Measurements from ENCODE around the gene GNPAT.

GNPAT gene

DNA sequence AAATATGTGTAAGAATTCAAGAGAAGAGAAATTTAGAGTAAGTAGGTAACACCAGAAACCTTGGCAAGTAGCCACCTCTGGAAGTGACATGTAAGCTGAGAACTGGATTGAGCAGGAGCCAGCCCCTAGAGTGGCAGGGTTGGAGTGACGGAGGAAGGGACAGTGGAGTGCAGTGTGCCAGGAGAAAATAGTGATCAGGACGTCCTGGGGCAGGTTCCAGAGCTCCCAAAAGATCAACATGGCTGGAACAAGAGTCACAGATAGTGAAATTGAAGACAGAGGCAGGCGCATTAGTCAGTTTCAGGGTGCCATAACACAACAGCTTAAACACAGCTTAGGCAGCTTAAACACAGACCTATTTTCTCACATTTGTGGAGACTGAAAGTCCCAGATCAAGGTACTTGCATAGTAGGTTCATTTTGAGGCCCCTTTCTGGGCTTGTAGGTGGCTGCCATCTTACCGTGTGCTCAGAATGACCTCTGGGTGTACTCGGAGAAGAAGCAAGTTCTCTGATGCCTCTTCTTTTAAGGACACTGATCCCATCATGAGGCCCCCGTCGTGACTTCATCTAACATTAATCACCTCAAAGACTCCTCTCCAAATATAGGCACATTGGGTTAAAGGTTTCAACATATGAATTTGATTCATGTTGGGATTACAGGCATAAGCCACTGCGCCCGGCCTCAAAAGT is 37.2 kb downstream of the GNPAT start (continued):
- TF ChIP-seq, protein P1, sequence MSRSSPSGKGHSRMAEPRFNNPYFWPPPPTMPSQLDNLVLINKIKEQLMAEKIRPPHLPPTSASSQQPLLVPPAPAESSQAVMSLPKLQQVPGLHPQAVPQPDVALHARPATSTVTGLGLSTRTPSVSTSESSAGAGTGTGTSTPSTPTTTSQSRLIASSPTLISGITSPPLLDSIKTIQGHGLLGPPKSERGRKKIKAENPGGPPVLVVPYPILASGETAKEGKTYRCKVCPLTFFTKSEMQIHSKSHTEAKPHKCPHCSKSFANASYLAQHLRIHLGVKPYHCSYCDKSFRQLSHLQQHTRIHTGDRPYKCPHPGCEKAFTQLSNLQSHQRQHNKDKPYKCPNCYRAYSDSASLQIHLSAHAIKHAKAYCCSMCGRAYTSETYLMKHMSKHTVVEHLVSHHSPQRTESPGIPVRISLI (tag by site-specific recombination; IDR thresholded peaks at IDR 0.05) = no peak
- TF ChIP-seq WT1 (tag by site-specific recombination; IDR thresholded peaks at IDR 0.05) (no peak), ZNF629 (tag by site-specific recombination; IDR thresholded peaks at IDR 0.05) (no peak), ZNF501 (tag by site-specific recombination; IDR thresholded peaks at IDR 0.05) (peak; percentile 64), ZNF830 (tag by site-specific recombination; IDR thresholded peaks at IDR 0.05; ENCODE audit: low read depth) (no peak), ZFP3 (tag by site-specific recombination; IDR thresholded peaks at IDR 0.05; ENCODE audit: low read depth) (no peak), HOXA7 (CRISPR knock-in tag; IDR thresholded peaks at IDR 0.05; ENCODE audit: borderline replicate concordance) (no peak), PRDM1 (tag by site-specific recombination; IDR thresholded peaks at IDR 0.05) (0 out of 2 replicates have a peak, but pooled peaks have one; percentile 29), ZNF596 (tag by site-specific recombination; IDR thresholded peaks at IDR 0.05) (no peak), ZNF2 (tag by site-specific recombination; IDR thresholded peaks at IDR 0.05) (peak; percentile 15; the same call in 1 of the 2 replicates), ZNF791 (tag by site-specific recombination; IDR thresholded peaks at IDR 0.05) (no peak), ZNF155 (tag by site-specific recombination; IDR thresholded peaks at IDR 0.05) (no peak), ZNF600 (tag by site-specific recombination; IDR thresholded peaks at IDR 0.05) (peak; percentile 87), ZNF561 (tag by site-specific recombination; IDR thresholded peaks at IDR 0.05; ENCODE audit: borderline replicate concordance) (peak; percentile 5; the same call in 1 of the 2 replicates), ZNF114 (tag by site-specific recombination; IDR thresholded peaks at IDR 0.05) (no peak), ZBTB17 (tag by site-specific recombination; IDR thresholded peaks at IDR 0.05) (peak; percentile 80), MEIS1 (CRISPR knock-in tag; IDR thresholded peaks at IDR 0.05; ENCODE audit: borderline replicate concordance) (no peak), ZNF175 (tag by site-specific recombination; IDR thresholded peaks at IDR 0.05) (no peak)
- TF ChIP-seq, protein P2, sequence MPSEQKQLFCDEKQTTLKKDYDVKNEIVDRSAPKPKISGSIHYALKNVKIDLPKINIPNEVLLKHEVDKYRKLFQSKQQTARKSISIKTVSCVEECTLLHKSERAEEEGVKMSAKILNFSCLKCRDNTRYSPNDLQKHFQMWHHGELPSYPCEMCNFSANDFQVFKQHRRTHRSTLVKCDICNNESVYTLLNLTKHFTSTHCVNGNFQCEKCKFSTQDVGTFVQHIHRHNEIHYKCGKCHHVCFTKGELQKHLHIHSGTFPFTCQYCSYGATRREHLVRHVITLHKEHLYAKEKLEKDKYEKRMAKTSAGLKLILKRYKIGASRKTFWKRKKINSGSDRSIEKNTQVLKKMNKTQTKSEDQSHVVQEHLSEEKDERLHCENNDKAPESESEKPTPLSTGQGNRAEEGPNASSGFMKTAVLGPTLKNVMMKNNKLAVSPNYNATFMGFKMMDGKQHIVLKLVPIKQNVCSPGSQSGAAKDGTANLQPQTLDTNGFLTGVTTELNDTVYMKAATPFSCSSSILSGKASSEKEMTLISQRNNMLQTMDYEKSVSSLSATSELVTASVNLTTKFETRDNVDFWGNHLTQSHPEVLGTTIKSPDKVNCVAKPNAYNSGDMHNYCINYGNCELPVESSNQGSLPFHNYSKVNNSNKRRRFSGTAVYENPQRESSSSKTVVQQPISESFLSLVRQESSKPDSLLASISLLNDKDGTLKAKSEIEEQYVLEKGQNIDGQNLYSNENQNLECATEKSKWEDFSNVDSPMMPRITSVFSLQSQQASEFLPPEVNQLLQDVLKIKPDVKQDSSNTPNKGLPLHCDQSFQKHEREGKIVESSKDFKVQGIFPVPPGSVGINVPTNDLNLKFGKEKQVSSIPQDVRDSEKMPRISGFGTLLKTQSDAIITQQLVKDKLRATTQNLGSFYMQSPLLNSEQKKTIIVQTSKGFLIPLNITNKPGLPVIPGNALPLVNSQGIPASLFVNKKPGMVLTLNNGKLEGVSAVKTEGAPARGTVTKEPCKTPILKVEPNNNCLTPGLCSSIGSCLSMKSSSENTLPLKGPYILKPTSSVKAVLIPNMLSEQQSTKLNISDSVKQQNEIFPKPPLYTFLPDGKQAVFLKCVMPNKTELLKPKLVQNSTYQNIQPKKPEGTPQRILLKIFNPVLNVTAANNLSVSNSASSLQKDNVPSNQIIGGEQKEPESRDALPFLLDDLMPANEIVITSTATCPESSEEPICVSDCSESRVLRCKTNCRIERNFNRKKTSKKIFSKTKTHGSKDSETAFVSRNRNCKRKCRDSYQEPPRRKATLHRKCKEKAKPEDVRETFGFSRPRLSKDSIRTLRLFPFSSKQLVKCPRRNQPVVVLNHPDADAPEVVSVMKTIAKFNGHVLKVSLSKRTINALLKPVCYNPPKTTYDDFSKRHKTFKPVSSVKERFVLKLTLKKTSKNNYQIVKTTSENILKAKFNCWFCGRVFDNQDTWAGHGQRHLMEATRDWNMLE (tag by site-specific recombination; conservative IDR thresholded peaks at IDR 0.05; ENCODE audit: low read depth) = no peak
- TF ChIP-seq, protein P3, sequence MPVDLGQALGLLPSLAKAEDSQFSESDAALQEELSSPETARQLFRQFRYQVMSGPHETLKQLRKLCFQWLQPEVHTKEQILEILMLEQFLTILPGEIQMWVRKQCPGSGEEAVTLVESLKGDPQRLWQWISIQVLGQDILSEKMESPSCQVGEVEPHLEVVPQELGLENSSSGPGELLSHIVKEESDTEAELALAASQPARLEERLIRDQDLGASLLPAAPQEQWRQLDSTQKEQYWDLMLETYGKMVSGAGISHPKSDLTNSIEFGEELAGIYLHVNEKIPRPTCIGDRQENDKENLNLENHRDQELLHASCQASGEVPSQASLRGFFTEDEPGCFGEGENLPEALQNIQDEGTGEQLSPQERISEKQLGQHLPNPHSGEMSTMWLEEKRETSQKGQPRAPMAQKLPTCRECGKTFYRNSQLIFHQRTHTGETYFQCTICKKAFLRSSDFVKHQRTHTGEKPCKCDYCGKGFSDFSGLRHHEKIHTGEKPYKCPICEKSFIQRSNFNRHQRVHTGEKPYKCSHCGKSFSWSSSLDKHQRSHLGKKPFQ (tag by site-specific recombination; IDR thresholded peaks at IDR 0.05) = no peak
- TF ChIP-seq, protein P4, sequence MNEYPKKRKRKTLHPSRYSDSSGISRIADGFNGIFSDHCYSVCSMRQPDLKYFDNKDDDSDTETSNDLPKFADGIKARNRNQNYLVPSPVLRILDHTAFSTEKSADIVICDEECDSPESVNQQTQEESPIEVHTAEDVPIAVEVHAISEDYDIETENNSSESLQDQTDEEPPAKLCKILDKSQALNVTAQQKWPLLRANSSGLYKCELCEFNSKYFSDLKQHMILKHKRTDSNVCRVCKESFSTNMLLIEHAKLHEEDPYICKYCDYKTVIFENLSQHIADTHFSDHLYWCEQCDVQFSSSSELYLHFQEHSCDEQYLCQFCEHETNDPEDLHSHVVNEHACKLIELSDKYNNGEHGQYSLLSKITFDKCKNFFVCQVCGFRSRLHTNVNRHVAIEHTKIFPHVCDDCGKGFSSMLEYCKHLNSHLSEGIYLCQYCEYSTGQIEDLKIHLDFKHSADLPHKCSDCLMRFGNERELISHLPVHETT (tag by site-specific recombination; IDR thresholded peaks at IDR 0.05) = no peak
- TF ChIP-seq, protein P5, sequence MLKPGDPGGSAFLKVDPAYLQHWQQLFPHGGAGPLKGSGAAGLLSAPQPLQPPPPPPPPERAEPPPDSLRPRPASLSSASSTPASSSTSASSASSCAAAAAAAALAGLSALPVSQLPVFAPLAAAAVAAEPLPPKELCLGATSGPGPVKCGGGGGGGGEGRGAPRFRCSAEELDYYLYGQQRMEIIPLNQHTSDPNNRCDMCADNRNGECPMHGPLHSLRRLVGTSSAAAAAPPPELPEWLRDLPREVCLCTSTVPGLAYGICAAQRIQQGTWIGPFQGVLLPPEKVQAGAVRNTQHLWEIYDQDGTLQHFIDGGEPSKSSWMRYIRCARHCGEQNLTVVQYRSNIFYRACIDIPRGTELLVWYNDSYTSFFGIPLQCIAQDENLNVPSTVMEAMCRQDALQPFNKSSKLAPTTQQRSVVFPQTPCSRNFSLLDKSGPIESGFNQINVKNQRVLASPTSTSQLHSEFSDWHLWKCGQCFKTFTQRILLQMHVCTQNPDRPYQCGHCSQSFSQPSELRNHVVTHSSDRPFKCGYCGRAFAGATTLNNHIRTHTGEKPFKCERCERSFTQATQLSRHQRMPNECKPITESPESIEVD (tag by site-specific recombination; IDR thresholded peaks at IDR 0.05) = no peak
- TF ChIP-seq, protein P6, sequence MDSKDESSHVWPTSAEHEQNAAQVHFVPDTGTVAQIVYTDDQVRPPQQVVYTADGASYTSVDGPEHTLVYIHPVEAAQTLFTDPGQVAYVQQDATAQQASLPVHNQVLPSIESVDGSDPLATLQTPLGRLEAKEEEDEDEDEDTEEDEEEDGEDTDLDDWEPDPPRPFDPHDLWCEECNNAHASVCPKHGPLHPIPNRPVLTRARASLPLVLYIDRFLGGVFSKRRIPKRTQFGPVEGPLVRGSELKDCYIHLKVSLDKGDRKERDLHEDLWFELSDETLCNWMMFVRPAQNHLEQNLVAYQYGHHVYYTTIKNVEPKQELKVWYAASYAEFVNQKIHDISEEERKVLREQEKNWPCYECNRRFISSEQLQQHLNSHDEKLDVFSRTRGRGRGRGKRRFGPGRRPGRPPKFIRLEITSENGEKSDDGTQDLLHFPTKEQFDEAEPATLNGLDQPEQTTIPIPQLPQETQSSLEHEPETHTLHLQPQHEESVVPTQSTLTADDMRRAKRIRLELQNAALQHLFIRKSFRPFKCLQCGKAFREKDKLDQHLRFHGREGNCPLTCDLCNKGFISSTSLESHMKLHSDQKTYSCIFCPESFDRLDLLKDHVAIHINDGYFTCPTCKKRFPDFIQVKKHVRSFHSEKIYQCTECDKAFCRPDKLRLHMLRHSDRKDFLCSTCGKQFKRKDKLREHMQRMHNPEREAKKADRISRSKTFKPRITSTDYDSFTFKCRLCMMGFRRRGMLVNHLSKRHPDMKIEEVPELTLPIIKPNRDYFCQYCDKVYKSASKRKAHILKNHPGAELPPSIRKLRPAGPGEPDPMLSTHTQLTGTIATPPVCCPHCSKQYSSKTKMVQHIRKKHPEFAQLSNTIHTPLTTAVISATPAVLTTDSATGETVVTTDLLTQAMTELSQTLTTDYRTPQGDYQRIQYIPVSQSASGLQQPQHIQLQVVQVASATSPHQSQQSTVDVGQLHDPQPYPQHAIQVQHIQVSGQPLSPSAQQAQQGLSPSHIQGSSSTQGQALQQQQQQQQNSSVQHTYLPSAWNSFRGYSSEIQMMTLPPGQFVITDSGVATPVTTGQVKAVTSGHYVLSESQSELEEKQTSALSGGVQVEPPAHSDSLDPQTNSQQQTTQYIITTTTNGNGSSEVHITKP (tag by site-specific recombination; IDR thresholded peaks at IDR 0.05) = no peak

All from HEK293 (cell line).